NCI-H1930 (cell line): ENCODE measurements around the gene INS.
"Not testable (repeated sequence)": the region's sequence is repeated elsewhere in the genome, so short reads cannot be mapped to it uniquely, and the experiment has no call there.

Source experiments
- DNase-seq, 2 experiments: peaks; one replicate each; lab custom pipeline; 2025; lab: John Stamatoyannopoulos, UW

Gene INS

DNA sequence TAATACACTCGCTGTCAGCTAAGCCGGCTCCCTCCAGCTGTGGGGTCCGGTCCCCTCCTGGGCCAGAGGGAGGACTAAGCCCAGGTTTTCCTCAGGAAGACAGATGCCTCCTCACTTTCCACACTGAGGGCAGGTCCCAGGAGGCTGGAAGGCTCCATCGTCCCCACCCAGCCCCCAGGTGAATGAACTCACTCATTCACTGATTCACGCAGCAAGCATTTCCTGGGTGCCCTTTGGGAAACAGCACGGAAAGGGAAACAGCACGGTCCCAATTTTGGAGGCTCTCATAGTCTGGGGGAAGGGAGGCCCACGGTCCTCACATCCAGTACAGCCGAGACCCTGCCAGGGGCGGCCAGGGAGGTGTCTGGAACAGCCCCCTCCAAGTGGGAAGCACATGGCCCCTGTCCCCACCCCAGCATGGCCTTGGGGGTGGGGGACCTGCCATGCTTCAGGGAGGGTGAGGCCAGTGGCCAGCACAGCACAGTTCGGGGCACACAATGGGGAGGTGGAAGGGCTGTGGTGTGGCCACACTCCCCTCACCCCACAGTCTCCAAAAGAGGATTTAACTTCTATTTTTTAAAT is 19.9 kb upstream of the INS start:
- no peak for DNase-seq

DNA sequence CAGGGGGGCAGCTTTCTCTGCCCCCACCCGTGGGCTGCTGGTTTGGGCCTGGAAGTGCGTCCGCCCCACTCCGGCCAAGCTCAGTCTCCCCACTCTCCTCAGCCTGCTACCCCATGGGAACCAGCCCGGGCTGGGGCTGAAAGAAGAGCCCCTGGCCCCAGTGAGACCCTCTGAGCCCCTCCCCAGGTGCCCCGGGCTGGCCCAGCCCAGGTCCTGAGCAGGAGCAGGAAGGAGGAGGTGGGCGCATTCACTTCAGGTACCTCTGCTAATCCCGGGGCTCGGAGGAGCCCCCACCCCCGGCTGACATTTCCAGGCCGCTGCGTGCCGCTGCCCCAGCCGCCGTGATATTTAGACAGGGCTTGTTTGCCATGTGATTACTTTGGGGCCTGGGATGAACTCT is 19.3 kb upstream of the INS start:
- DNase-seq = no peak

DNA sequence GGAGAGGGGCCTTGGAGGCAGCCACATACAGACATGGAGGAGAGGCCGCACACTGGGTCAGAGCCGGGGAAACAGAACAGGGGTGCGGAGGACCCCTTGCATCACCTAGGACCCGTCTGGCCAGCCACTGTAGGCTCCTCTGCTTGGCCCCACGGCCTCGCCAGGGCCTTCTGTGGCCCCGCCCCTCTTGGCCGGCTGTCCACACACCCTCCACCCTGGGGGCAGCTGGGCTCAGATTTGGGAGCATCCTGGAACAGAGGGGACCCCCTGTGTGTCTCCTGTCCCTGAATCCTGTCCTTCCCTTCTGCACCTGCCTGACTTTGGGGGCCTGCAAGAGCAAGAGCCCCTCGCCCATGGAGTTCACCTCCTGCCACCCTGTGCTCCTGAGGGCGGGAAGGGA is 18.5 kb upstream of the INS start:
- no peak for DNase-seq

DNA sequence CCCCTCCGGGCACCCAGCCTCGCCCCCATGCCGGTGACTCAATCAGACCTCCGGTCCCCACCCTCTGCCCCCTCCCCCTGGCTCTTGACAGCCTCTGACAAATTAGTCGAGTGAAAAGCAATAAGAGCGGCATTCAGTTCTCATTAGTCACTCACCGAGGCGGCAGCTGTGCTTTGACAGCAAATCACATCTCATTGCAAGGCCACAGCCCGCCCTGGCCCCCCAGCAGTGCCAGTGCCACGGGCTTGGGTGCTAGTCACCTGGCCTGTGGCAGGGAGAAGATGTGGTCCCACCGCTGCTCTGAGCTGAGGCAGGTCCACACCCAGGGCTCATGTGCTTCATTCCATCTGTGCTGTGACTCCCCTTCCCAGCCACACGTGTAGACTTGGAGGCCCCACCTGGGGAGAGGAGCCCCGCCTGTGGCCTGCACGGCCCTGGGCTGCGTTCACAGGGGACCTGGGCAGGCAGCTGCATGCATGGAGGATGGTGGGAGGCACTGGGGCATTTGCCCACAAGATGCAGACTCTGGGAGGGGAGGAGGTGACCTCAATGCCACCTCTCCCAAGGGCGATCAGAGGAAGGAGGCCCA is 18.0 kb upstream of the INS start:
- no peak for DNase-seq

DNA sequence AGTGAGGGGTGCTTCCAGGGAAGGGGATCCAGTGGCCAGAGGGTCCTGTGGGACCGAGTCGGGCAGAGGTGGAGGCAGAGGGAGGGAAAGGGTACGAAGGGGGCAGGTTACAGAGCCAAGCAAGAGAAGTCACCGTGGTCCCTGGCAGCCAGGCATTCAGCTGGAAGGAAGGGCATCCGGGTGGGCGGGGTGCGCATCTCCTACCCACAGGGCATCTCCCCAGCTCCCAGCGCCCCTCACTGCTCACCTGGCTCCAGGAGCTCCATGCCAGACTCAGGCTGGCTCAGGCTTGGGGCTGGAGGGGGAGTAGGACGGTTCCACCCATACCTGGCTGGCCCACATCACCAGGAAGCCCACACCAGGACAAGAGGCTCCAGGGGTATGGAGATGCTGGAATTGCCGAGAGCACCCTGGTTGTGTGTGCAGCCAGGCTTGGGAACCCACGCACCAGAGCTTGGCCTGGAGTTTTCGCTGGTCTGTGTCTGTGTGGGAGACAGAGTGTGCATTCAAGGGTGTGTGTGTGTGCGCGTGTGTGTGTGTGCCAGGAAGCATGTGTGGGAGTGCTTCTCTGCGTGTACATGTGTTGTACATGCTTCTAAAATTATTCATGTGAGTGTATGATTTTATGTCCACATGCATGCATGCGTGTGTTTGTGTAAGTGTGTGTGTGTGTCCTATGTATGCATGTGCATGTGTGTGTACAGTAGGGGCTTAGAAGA is 17.2 kb upstream of the INS start:
- DNase-seq = not testable (repeated sequence)

DNA sequence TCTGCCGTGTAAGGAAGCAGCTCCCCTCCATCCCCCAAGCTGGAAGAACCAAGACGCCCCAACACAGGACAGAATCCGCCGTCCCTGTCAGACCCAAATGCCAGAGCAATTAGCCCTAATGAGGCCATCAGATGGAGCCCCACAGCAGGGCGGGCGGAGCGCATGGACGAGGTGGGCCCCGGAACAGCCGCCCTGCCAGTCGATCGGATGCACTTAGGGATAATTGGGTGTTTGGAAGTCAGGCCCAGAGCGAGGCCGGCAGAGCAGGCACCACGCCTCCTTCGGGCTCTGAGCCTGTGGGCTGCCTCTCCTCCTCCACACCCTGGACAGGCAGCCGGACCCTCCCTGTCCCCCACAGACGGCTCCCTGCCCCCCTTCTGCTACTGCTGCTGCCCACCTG is 16.1 kb upstream of the INS start:
- no peak for DNase-seq

DNA sequence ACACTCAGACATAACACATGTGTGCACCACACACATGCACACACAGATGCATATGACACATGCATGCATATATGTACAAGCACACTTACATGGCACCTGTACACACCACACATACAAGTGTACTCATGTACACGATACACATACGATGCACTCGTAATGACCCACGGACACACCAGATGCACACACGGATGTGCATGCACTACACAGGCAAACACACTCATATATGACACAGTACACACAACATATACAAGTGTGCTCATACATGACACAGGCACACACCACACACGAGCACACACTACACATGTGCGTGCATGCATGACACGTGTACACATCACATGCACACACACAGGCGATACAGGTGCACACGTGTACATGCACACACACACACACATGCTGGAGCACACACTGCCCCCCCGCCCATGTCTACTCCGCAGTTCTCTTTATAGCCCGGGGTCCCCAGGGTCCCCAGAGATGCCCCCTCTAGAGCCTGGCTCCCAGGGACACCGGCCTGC is 15.4 kb upstream of the INS start:
- DNase-seq = no peak

DNA sequence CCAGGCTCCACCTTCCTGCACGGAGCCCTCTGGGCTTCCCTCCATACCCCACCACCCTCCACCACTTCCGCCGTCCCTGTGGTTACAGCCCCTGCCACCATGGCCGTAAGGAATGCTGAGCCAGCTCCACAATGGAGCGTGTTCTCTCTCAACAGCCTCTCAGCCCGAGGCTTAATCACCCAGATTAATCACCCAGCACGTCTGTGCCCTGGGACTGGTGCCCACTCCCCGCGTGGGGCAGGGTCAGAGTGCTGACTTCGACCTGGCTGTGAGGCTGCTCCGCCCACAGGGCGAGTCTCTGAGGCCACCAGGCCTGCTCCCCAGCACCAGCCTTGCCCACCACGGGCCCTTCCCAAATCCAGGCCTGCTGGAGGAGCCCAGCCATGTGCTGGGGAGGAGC is 14.7 kb upstream of the INS start:
- no peak for DNase-seq

DNA sequence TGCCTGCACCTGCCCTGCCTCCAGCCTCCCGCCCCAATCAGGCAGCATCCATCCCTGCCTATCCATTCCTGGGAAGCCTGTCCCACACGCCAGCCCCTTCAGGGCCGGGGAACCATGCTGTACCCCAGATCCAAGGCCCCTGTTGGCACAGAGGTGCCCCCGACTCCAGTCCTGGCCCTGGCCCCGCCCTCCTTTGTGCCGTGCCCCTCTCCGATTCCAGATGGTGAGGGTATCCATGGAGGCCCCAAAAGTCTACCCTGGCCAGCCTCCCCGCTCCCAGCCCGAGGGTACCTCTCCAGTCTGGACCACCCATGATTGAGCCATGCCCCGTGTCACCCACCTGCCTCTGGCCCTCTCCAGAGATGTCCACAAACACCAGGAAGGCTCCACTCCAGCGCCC is 13.4 kb upstream of the INS start:
- DNase-seq = no peak

DNA sequence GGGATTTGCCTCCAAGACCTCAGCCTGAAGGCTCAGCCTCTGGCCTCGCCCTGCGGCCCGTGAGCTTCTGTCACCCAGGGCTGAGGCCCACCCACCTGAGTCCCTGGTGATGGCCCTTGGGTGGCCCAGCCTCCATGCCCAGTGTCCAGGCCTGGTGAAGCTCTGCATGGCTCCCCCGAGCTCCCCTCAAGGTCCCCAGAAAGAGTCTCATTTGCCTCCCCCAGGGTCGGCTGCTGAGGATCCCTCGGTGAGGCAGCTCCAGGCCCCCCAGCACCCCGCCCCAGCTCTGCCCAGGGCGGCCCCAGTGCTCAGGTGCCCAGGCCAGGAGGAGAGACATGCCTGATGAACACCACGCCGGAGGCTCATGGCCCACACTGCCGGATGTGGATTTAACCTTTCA is 12.8 kb upstream of the INS start:
- no peak for DNase-seq

DNA sequence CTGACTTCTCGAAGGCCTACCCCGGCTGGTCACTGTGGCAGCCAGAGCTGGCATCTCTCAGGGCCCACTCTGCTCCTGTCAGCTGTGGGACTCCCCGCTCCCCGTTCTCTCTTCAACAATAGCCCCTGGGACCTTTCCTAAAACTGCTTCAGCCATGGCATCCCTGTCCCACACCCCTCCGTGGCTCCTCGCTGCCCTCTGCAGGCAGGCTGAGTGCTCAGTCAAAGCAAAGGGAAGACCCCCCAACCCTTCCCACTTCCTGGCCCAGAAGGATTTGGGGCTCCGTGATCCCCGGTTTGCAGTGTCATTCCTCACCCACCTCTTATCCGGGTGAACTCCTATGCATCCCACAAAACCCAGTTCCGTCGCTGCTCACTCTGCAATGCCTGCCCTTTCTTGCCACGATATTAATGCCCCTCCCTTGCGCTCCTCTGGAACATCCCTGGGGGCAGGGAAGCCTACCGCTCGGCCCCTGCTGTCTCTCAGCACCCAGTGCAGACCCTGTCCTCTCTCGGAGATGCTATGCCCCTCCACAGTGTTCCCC is 12.2 kb upstream of the INS start:
- DNase-seq = no peak

DNA sequence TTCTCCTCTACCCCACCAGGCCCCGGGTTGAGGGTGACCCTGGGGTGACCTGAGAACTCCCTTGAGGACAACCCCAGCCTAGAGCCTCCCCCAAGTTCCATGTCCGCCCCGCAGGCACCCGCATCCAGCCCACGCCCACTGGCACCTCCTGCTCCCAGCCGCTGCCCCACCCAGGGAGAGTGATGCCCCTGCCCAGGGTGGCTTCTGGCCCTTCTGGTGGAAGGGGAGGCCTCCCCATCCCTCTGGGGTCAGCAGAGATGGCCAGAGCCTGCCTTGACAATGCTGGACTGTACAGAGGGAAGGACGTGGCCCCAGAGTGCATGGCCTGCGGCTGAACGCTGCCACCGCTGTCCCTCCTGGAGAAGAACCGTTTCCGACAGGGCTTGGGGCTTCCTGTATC is 11.7 kb upstream of the INS start:
- DNase-seq = no peak

DNA sequence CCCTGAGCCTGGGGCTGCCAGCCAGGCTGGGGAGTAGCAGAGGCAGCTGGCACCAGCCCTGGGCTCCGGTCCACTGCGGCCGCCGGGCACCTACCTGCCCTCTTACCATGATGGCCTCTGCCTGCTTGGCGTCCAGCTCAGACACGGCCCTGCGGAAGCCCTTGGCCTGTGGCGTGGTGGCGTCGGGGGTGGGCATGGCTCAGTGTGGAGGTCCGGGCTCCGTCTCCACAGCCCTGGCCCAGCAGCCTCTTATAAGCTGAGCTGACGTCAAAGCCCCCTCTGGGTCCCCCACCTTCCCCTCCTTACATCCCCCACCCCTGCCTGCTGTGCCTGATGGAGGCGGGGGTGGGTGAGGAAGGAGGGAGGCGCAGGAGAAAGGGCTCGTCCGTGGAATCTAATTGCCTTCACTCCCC is 10.6 kb upstream of the INS start, which contains the start of gene TH:
TSS of gene TH (minus strand) at position 225 of the 413 bp plus-strand sequence. CDS start at position 196, 29 bp downstream.
- DNase-seq = no peak

DNA sequence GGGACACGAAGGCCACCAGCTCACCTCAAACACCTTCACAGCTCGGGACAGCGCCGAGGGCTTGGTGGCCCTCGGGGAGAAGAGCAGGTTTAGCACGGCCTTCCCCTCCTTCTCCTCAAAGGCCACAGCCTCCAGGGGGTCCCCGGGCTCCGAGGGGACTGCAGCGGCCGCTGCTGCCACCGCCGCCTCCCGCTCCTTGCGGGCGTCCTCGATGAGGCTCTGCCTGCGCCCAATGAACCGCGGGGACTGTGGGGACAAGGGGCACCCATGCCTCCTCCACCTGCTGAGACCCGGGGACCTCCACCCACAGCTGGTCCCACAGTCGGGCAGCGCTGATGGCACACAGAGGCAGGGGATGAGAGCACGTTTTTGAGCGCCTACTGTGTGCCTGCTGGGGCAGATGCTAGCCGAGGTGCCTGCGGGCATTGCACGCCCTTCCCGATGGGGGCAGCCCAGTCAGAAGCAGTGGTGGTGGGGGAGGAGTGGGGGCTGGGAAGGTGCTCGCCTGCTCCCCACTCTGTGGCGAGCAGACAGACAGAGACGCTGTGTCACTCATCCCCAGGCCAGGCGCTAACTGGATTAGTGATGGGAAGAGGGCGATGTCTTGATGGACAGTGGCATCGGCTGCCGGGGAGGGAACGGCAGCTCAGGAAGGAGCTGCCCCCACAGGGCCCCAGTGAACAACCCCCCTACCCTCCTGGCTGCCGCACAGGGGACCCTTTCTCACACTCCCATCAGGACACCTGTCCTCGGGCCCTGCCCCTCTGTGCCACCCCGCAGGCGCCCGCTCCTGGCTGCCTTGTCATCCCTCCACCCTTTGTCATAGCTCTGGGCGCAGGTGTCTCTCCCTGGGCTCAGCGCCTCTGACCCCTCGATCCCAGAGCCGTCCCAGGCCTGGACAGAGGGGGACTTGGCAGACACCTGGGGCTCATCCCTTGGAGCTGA is 8.9 kb upstream of the INS start:
- no peak for DNase-seq

DNA sequence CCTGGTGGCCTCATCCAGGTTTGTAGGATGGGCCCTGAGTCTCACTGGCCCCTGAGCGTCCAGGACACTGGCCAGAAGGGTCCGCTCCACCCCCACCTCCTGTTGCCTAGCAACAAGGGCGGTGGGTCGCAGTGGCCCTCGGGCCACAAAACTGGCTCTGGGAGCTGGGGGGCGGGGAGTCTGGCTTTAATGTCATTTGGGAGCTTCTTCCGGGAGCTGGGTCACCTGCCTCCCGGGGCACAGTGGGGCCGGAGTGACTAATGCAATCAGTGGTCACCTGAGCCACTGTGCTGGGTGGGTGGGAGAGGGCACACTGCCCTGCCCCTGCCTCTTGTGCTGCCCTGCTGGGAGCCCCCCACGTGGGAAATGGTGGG is 8.0 kb upstream of the INS start:
- DNase-seq = no peak

DNA sequence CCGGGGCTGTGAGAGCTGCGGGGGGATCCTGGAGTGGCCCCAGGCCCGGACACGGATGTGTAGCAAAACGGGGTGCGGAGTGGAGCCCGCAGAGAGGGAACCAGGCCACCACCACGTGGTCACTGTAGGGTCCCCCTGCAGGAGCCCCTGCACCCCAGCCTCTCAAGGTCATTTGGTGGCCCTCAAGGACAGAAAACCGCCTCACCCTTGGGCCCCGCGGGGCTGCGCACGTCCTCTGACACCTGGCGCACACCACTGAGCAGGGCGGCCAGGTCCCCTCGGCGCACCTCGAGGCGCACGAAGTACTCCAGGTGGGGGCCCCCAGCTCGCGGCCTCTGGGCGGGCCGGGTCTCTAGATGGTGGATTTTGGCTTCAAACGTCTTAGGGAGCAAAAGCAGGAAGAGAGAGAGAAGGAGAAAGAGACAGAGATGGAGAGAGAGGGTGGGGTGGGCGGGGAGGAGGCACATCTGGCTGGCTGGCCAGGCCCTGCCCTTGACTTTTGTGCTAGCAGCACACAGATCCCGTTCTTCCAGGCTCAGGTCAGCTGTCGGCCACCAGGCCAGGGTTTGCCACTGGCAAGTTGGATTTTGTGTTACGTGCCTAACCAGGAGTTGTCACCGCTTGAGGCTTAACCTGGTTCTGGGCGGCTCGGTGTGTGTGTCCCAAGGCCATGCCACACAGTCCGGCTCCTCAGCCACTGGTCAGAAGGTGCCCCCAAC is 7.4 kb upstream of the INS start:
- DNase-seq = no peak

DNA sequence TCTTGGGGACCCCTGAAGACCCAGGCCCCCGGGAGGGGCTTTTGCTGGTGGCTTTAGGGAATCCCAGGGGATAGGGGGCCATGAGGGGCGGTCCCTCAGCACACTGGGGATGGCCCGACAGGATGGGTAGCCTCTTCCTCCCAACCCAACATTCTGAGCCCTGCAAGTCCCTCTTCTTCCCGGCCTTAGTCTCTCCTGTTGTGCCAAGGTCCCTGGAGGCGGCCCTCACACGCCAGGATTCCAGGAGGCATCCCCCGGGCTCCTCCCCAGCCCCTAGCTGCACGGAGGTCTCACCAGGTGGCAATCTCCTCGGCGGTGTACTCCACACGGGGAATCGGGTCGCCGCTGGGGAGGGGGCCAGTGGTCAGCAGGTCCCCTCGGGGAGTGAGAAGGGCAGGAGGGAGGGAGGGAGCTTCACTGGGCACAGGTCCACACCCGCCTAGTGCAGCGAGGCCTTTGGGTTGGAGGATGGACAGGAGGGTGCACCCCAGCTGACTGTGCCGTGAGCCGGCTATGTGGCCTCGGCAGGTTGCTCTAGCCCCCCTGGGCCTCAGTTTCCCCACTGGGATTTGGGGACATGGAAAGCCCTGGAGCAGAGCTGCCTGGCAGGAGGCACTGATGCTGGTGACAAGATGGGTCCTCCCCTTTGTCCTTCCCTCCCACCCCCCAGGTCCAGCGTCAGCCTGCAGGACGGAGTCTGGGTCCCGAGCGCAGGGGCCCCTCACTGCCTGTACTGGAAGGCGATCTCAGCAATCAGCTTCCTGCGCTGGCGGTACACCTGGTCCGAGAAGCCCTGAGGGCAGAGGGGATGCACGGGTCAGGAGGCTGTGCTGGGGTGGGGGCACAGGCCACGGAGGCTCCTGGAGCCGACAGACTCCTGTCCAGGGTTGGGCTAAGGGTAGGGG is 6.4 kb upstream of the INS start:
- DNase-seq = no peak

DNA sequence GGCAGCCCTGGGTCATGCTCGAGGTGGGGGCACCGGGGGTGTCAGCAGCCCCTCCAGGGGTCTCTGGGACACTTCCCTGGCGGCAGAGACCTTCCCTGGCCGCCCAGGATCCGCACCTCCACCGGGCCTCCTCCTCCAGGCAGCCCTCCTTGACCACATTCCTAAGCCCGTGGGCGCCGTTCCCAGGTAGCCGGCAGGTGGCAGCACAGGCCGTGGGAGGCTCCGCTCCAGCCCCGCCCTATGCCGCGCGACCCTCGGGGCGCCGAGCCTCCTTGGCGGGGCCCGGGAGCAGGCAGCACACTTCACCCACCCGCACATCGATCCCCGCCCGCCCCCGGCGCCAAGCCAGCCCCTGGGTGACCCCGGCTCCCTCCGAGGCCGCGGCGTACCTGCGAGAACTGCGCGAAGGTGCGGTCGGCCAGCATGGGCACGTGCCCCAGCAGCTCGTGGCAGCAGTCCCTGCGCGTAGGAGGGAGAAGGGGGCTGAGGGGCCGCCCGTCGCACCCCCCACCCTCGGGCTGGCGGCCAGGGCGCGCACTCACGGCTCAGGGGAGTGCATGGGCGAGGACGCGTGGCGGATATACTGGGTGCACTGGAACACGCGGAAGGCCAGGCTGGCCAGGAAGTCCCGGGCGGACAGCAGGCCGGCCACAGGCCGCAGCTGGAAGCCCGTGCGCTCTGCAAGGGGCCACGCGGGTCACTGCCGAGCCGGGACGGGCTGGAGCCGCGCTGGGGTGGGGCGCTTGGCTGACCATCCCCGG is 5.3 kb upstream of the INS start:
- DNase-seq = peak in 1 of 2 experiments; percentile 21

DNA sequence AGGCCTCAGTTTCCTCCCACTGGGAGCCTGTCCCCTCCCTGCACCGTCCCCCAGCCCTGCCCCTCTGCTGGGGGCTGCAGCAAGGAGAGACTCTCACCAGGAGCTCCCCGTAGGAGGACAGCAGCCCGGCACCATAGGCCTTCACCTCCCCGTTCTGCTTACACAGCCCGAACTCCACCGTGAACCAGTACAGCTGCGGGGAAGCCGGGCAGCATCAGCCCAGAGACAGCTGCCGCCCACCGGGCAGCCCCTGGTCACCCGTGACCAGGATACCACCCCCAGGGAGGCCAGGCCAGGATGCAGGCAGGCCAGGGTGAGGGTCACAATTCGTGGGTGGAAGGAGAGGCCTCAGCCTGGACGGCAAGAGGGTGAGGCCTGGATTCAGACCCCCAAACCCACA is 4.6 kb upstream of the INS start:
- DNase-seq = no peak
